ENCODE data around the gene TUT1.

TUT1 gene

DNA sequence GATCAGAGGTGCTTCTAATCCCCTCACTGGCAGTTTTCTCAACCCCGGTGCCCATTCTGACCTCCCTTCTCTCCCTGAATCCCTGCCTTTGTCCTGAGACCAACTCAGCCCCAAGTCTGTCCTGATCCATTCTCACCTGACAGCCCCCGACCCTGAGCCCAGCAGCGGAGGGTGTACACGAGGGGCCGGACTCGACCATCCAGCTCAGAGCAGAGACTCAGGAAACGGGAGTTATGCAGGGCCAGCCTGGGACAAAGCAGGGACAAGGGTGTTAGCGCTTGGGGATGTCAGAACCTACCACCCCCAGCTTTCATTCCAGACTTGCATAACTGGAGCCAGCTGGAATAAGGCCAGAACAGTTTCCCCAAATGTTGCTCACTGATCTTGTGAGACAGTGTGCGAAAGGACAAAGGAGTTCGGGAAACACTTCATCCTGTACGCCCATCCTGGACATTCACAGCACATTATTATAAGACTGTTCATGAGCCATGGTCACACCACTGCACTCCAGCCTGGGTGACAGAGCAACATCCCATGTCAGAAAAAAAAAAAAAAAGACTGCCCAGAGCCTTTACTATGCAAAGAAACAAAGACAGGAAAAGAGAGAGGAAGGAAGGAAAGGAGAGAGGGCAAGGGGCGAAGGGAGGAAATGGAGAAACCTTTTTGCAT, 14.1 kb downstream of the TUT1 start:
- DNase-seq: no peak
- Mint-ChIP-seq H3K27me3 (ENCODE audit: low read depth, poor library complexity) (no peaks in the 10 kb centered on the region), H3K4me3 (no peak overlapping the region), H3K9me3 (no peaks in the 10 kb centered on the region), H3K4me1 (peaks cover 30% of the 10 kb centered on the region), H3K27ac (peak overlapping the region; percentile 67), H3K36me3 (ENCODE audit: low read depth) (peaks cover 48% of the 10 kb centered on the region)
- TF ChIP-seq, protein P1, sequence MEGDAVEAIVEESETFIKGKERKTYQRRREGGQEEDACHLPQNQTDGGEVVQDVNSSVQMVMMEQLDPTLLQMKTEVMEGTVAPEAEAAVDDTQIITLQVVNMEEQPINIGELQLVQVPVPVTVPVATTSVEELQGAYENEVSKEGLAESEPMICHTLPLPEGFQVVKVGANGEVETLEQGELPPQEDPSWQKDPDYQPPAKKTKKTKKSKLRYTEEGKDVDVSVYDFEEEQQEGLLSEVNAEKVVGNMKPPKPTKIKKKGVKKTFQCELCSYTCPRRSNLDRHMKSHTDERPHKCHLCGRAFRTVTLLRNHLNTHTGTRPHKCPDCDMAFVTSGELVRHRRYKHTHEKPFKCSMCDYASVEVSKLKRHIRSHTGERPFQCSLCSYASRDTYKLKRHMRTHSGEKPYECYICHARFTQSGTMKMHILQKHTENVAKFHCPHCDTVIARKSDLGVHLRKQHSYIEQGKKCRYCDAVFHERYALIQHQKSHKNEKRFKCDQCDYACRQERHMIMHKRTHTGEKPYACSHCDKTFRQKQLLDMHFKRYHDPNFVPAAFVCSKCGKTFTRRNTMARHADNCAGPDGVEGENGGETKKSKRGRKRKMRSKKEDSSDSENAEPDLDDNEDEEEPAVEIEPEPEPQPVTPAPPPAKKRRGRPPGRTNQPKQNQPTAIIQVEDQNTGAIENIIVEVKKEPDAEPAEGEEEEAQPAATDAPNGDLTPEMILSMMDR (IDR thresholded peaks at IDR 0.05): no peak

DNA sequence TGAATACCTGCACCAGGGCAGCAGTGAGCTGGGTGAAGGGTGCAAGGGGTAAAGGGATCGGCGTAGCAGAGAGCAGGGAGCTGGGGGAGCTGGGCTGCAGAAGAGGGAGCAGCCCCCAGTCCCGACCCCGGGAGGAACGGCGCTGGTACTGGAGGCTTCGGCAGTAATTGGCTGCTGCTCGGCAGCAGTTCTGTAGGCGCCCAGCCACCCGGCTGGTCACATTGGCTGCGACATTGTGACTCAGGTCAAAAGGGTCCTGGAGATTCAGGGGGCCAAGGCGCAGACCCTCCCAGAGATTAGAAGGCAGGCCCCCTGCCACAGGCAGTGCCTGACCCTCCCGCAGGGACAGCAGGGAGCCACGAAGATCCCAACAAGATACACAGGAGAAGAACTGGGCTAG, 15.5 kb downstream of the TUT1 start:
- Mint-ChIP-seq H3K27me3 (ENCODE audit: low read depth, poor library complexity) (no peaks in the 10 kb centered on the region), H3K27ac (peak overlapping the region; percentile 82), H3K4me3 (peak overlapping the region; percentile 100), H3K9me3 (no peaks in the 10 kb centered on the region), H3K4me1 (peaks cover 43% of the 10 kb centered on the region), H3K36me3 (ENCODE audit: low read depth) (peaks cover 51% of the 10 kb centered on the region)
- TF ChIP-seq, protein P1 (IDR thresholded peaks at IDR 0.05): no peak
- DNase-seq: no peak

DNA sequence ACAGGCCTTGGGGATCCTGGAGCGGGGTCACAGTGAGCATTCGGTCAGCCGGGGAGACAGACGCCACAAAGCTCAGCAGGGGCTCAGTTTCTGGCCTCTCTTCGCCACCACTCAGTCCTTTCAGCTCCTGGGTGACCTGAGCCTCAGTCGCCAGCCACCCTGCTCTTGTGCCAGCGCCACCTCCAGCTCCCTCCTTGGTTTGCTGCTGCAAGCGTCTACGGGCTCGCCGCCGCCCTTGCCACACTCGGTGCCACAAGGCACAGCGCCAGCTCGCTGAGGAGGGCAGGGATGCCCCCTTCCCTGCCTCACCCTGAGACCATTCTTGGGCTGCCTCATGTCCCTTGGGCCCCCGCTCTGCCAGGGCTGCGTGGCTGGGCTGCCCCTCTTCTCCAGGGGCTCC, 16.2 kb downstream of the TUT1 start:
- no peak for DNase-seq
- peak overlapping the region; percentile 92 for H3K27ac Mint-ChIP-seq
- peaks cover 46% of the 10 kb centered on the region for H3K4me1 Mint-ChIP-seq
- peaks cover 55% of the 10 kb centered on the region for H3K36me3 Mint-ChIP-seq (ENCODE audit: low read depth)
- H3K27me3 Mint-ChIP-seq (ENCODE audit: low read depth, poor library complexity): no peaks in the 10 kb centered on the region
- H3K9me3 Mint-ChIP-seq: no peaks in the 10 kb centered on the region
- peak overlapping the region; percentile 100 for H3K4me3 Mint-ChIP-seq
- TF ChIP-seq, protein P1 (IDR thresholded peaks at IDR 0.05): no peak

DNA sequence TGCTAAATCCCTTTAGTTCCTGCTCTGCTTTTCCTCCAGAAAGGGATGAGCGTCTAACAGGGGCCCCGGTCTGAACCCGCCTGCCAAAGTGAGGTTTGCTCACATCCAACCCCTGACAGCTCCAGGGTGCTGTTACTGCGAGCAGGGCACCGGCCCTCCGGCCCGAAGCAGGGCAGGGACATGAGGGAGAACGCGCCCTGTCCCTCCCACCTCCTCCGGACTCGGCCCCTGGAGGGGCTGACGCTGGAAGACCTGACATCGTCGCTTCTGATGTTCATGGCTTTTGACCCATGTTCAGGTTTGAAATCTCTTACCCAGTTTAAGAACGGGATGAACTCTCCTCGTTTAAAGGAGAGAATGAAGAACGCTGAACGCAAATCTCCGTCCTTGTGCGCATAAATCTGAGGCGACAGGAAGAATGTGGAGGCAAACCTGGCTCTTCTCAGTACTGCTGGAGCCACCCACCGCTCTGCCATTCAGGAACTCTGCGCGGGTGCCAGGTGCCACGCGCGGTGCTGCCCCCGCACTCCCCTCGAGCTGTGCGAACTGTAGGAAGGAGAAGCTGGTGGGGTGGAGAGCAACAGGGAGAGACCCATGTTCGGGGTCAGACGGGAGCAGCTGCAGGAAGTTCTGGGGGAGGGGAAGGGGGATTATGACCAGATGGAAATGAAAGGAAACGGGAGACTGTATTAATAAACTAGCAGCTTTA, 16.8 kb downstream of the TUT1 start:
- H3K4me3 Mint-ChIP-seq: peak overlapping the region; percentile 100
- H3K36me3 Mint-ChIP-seq (ENCODE audit: low read depth): peaks cover 61% of the 10 kb centered on the region
- no peaks in the 10 kb centered on the region for H3K9me3 Mint-ChIP-seq
- H3K4me1 Mint-ChIP-seq: peaks cover 46% of the 10 kb centered on the region
- H3K27ac Mint-ChIP-seq: peak overlapping the region; percentile 100
- no peaks in the 10 kb centered on the region for H3K27me3 Mint-ChIP-seq (ENCODE audit: low read depth, poor library complexity)
- TF ChIP-seq, protein P1 (IDR thresholded peaks at IDR 0.05): no peak
- DNase-seq: peak; percentile 53

DNA sequence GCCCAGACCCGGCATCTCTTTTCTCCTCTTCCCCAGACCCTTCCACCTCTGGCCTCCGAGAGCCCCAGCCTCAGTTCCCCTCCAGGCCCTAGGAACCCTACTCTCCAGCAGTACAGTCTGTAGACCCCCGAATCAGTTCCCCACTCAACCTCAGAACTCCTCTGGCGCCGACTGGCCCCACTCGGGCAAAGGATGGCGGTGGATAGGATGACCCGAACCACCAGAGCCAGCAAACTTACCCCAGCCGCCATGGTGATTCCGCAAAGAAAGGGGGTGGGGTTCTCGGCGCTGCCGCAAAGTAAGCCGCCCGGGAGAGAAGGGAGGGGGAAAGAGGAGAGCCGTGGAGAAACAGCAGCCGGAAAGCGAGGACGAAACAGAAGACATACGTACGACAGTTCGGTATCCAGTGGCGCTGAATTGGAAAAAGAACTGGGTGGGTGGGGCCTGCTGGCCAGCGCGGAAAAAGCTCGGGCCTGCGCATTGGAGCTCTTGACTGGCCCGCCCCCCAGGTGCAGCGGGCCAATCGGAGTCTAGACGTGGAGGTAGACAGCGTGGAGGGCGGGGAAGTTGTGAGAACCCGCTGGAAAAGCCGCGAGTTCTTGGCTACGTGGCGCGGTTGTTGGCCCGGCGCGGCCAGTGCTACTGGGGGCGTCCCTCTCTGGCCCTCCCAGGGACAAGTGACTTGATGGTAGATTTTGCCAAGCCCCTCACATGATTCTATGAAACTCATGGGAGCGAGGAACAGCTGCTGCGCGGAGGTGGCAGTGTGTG, 17.5 kb downstream of the TUT1 start, which contains the start of gene EEF1G:
Gene EEF1G (minus strand): TSS at position 300 of the 771 bp plus-strand sequence. CDS start 49 bp downstream, at position 251.
- Mint-ChIP-seq H3K4me1 (peaks cover 46% of the 10 kb centered on the region), H3K9me3 (no peaks in the 10 kb centered on the region), H3K4me3 (peak within 1 kb of the TSS; percentile 100), H3K27ac (peak within 1 kb of the TSS; percentile 100), H3K27me3 (ENCODE audit: low read depth, poor library complexity) (no peaks in the 10 kb centered on the region), H3K36me3 (ENCODE audit: low read depth) (peaks cover 67% of the 10 kb centered on the region)
- DNase-seq: peak; percentile 97
- TF ChIP-seq, protein P1 (IDR thresholded peaks at IDR 0.05): no peak
